GM19397 (cell line): Measurements from ENCODE around the gene ARPC1A.
"Not testable (repeated sequence)": the region's sequence is repeated elsewhere in the genome, so short reads cannot be mapped to it uniquely, and the experiment has no call there.

Experiments used
- ATAC-seq: cut with Tn5 transposase; IDR thresholded peaks from one replicate; pipeline ENCODE4 v1.9.1; 2021; ENCODE audit warnings: mild to moderate bottlenecking, moderate library complexity; ENCODE audit not compliant: unreplicated experiment

The ARPC1A gene

DNA sequence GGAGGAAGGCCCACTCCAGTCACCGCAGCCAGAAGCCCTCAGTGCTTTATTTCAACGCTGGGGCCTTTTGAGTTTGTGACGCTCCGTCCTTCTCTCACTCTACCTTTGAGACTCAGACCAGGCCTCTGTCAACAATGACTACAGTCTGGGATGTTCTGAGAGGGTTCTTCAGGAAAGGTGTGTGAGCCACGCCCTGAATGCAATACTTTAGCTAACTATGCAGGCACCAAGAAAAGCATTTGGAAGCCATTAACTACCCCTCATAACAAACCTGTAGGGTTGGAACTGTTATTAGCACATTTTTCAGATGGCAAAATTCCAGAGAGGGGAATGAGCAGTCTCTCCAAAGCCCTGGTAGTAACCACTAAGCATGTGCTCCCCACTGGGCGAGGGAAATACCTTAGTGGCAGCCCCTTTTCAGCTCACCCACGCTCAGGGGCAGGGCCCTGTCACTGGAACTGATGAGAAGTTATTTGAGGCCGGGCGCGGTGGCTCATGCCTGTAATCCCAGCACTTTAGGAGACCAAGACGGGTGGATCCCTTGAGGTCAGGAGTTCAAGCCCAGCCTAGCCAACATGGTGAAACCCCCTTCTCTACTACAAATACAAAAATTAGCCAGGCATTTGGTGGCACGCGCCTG, 43.2 kb downstream of the ARPC1A start:
- ATAC-seq, result no peak

DNA sequence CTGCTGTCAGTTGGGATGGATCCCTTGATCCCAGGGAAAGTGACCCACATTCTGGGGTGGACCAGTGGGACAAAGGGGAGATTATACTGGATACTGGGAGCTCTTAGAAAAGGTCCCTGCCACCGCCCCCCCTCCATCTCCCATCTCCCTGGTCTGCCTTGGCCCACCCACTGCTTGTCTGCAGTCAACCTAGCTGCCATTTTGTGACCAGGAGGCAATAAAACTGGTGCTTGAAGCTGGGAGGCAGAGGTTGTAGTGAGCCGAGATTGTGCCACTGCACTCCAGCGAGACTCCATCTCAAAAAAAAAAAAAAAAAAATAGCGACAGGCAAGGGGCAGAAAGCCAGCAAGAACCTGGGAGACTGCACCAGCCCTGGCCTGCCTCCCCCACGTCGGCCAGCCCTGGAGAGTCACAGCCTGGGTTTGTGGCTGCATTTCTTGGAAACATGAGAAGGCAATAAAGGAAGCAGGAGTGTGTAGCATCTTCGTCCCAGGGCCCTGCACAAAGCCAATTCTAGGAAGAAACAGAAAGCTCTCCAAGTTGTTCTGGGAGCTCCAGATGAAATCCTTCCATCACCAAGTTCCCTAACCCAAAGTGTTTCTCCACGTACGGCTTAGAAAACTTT, 44.2 kb downstream of the ARPC1A start:
- ATAC-seq, result no peak

DNA sequence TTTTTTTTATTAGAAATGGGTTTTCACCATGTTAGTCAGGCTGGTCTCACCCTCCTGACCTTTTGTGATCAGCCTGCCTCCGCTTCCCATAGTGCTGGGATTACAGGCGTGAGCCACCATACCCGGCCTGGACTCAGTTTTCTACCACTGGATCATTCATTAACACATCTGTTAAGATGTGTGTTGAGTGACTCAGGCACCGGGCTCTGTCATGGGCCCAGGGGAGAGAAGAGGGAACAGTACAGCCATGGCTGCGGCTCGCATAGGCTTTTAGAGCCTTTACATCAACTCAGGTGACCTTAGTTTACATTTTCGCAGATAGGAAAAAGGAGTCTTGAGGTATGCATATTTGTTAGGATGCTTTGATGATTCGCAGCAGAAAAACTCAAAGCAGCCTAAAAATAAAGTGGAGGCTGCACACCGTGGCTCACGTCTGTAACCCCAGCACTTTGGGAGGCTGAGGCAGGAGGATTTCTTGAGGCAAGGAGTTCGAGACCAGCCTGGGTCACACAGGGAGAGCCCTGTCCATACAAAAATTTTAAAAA, 45.8 kb downstream of the ARPC1A start:
- ATAC-seq, result no peak

DNA sequence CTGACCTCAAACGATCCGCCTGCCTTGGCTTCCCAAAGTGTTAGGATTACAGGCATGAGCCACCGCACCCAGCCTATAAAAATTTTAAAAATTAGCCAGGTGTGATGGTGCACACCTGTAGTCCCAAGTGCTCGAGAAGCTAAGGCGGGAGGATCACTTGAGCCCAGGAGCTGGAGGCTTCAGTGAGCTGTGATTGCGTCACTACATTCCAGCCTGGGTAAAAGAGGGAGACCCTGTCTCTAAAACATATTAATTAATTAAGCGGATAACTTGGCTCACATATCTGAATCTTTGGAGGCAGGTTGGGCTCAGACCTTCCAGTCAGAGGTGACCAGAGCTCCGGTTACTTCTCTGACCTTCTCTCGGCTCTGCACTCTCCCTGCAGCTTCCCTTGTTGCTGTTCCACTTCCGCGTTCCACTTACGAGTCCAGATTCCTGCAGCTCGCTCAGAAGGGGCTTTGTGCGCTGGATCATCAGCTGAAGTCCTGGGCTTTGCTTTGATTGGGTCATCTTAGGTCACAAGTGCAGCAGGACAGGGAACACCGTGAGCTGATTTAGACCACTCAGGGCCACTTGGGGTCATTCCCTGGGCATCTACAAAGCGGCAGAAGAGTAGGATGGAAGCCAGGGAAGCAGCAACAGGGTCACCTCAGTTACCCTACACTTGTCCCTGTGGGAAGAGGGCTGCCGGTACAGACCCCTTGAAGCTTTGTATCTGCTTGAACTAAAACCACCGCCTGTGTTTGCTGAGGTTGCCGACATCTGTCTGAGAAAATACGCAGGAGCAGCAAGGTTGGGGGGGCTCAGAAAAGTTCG, 46.8 kb downstream of the ARPC1A start:
- ATAC-seq, result no peak

DNA sequence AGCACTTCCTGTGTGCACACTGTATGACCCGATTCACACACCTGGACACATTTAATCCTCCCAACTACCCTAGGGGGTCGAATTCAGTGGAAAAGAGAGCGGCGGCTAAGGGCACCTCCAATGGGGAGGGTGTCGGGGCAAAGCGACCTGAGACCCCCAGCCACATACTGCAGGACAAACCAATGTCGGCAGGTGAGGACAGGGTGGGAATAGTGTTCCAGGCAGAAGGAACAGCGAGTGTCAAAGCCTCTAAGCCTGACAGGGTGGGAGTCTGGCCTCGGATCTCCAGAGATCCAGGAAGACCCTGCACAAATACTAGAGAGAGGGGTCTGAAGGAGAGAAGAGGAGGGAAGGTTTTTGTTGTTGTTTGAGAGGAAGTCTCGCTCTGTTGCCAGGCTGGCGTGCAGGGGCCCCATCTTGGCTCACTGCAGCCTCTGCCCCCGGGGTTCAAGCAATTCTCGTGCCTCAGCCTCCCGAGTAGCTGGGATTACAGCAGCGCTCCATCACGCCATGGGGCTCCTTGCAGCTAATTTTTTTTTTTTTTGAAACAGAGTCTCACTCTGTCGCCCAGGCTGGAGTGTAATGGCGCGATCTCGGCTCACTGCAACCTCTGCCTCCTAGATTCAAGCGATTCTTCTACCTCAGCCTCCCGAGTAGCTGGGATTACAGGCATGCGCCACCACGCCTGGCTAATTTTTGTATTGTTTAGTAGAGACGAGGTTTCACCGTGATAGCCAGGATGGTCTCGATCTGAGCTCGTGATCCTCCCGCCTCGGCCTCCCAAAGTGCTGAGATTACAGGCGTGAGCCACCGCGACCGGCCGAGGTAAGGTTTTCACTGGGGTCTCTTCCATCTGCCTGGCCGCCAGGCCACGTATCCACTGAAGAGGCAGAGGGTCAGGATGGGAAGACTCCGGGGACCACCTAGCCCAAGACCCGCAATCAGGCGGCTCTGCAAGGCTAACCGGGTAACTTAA, 47.7 kb downstream of the ARPC1A start:
- no peak for ATAC-seq

DNA sequence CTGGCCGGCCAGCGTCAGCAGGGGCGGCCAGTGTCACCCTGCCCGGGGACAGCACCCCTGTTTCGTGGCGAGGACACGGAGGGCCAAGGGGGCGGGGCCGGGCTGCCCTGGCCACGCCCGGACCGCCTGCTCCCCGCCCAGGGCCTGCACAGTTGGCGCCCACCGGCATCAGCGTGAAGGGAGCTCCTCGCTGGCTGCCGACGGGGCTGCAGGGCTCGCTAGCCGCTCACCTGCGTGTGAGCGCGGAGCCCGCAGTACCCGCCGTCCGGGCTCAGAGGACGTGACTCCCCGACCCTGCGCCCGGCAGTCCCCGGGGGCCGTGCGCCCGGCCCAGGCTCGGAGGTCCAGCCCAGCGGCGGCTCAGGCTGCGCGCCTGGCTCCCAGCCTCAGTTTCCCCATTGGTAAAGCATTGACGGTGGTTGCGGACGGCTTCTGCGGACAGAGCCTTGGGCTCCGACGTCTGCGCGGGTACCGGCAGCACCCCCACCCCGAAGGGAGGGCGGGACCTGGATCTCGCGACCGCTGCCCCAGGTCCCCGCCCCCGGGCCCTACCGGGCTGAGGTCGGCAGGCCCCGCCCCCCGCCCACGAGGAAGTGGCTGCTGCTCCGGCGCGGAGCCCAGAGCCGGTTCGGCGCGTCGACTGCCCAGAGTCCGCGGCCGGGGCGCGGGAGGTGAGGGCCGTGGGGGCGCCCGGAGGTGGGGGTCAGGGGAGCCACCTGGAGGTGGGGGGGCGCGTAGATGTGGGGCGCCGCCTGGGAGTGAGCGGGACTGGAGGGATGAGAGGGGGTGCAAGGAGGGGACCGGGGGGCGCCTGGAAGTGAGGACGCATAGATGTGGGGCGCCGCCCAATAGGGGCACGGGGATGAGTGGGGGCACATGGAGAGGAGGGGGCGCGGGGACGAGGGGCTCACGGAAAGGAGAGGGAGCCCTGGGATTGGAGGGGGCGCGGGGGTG, 48.7 kb downstream of the ARPC1A start, which contains the start of gene ARPC1B:
Gene ARPC1B, plus strand, starts transcription at position 620 of the 954 bp plus-strand sequence. CDS start 10,985 bp downstream, outside the sequence.
- ATAC-seq, result peak; percentile 60

DNA sequence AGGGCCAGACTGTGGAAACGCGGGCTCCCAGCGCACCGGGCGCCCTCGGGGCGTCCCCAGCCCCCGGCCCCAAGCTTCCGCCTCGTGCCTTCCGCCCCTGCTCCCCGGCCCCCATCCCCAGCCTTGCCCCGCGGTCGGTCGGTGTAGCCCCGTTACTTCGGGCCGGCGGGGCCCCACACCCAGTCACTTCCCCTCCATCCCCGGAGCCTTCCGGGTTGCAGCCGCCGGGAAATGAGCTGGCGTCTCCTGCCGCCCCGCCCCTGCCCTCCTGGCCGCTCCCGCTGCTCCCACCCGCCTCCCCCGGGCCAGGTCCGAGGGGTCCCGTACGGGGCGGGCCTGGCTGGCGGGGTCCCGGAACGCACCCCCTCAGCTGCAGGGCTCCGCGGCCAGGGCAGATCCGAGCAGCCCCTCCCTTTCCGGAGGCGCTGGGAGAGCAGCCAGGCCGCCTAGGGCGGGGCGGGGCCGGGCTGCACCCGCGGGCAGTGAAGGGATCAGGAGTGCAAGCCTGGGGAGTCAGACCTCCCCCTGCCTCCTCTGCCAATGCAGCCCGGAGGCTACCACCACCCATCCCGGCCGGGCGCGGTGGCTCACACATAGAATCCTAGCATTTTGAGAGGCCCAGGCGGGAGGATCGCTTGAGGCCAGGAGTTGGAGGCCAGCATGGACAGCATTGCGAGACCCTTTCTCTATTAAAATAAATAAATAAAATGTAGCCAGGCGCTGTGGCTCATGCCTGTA, 49.5 kb downstream of the ARPC1A start:
- ATAC-seq, result peak; percentile 43

DNA sequence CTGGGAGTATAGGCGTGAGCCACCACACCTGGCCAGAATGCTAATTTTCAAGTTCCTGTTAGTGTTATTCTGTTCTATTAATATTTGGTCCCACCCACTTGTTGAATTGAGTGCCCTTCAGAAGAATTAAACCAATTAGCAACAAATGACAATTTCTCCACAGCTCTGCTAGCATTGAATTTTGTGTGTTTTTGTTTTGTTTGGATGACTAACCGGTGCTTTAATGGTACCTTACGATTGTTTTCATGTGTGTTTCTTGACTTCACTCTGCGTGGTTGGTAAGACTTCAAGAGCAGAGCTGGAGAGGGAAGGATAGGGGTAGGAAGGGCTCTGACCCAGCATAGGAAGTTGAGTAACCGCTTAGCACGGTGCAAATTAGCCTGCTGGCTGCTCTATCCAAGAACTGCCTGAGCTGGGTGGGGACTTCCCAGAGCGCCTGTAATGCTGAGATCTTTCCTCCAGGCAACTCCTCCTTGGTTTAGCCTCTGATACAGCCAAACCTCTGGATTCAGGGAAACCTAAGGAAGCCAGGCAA, 53.4 kb downstream of the ARPC1A start:
- ATAC-seq, result no peak

DNA sequence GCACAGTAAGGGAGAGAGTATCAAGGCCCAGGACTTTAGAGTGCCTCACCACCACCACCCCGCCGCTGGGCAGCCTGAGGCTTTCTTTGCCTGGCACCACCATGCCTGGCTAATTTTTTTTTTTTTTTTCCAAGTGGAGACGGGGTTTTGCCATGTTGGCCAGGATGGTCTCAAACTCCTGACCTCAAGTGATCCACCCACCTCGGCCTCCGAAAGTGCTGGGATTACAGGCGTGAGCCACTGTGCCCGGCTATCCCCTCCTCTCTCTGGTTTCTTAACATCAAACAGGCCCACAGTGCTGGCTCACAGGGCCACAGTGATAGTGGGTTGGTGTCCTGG, 54.0 kb downstream of the ARPC1A start:
- ATAC-seq, result not testable (repeated sequence)

DNA sequence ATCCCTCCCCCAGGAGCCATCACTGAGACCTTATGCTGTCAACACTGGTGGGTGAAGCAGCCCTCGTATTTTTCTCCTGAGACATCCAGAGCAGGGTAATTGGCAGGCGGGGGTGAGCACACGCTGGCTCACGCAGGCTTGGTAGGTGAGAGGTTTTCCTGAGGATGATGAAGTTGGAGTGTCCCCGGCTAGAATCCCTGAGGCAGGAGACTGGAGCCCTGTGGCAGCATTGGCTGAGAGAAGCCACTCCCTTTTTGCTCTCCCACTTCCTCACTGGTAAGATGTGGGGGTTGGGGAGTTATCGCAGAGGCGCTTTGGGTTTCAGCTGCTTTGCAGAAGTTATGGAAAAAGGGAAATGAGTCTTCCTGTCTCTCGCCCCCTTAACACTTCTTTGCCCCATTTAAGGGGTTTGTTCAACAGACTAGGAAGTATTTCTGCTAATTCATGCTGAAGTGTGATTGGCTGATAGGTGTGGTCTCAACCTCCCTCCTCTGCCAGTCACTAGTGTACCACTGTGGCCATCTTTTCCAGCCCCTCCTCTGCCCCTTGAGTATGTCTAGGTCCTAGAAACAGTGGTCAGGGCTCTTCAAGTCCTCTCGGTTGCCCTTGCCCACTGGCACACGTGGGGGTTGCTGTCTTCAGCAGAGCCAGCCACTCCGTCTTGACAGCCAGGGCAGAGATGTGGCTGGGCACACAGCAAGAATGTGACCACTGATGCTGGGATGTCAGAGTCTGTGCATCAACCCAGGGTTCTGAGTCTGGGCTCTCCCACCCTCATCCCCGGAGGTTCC, 54.5 kb downstream of the ARPC1A start:
- ATAC-seq, result peak; percentile 33

DNA sequence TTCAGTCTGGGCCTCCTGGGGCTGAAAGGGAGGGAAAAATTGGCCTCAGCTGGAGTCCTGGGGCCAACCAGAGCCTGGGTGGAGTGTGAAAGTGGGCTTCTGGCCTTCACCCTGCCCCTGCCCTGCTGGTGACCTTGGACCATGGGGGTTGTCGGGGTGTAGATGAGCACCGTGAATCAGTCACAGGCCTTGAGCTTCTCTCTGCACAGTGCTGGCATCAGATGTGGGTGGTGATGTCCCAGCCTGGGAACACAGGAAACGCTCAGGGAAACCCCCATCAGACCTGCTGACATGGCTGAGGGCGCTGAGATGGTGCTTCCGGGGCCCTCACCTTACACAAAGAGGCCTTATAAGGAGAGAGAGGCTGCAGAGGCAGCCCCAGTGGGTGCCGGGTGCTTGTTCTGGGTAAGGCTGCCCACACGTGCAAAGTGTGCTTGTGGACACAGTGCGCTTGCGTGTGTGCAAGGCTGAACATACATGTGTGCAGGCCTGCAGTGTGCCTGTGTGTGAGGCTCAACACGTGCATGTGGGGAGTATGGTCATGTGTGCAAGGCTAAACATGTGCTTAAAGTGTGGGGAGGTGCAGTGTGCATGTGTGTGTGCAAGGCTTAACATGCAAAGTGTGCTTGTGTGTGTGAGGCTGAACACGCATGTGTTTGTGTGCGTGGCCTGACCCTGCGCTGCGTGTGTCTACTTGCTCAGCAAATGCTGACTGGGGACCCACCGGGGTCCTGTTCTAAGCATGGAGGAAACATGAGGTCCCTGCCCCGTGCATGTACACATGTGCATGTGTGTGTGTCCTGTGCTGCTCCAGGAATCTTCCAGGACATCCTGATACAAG, 55.3 kb downstream of the ARPC1A start:
- peak; percentile 84 for ATAC-seq

DNA sequence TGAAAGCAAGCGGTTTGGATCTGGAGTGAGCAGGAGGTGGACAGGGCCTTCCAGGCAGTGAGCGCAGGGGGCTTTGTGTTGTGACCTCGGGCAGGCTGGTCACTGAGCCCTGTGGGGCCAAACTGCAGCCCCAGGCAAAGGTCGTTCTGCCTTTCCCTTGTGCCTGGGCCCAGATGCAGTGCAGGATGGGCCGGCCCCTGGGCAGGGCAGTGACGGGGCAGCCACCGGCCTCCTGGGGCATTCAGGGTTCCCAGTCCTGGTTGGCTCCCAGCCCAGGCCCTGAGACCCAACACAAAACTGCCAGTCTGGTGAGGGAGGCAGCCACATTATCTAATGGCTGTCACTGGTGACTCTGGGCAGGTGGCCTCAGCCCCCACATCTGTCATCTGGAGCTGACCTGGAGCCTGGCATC, 56.0 kb downstream of the ARPC1A start:
- no peak for ATAC-seq

DNA sequence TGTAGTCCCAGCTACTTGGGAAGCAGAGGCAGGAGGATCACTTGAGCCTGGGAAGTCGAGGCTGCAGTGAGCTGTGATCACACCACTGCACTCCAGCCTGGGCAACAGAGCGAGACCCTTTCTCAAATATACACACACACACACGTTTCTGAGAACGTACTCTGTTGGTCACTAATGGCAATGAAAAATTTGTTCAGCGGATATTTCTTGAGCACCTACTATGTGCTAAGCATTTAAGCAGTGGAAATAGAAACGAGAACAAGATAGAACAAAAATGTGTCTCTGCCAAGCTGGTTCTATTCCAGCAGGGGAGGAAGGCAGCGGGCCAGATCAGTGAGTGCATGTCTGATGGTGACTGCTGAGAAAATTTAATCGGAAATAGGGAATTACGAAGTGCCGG, 57.5 kb downstream of the ARPC1A start:
- no peak for ATAC-seq

DNA sequence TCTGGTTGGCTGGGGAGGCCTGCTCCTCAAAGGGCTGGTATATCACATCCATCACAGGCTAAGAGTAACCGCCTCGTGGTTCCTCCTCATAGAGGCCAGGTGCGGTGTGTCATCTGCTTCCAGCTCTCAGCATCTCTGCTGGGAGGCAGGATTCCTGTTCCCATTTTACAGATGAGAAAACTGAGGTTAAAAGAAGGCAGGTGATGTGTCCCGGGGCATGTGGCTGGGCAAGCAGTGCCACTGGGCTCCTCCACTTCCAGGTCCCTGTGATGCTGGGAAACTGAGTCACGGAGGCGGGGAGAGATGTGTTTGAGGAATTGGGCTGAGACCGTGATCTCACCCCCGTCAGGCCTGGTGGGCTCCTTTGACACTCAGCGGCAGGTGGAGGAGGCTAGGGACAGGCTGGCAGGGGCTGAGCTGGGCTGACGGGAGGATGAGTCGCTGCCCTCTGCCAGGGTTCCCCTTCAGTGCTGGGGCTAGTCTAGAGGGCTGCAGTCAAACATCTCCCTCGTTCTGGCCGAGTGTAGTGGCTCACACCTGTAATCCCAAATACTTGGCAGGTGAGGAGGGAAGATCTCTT, 58.2 kb downstream of the ARPC1A start:
- ATAC-seq, result no peak

DNA sequence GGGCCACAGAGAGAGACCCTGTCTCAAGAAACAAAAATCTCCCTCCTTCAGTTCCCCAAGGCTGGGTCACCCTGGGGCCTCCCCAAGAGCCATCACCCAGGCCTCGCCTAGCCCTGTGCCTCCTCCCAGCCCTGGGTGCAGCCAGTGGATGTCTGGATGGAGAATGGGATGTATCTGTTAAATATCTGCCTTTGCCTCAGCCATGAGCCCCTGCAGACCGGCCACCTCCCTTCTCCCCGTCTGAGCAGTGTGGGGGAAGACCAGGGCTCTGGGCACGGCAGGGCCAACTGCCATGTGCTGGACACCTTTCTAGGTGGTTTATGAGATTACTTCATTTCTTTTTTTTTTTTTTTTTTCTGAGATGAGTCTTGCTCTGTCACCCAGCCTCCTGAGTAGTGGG, 58.8 kb downstream of the ARPC1A start:
- no peak for ATAC-seq

DNA sequence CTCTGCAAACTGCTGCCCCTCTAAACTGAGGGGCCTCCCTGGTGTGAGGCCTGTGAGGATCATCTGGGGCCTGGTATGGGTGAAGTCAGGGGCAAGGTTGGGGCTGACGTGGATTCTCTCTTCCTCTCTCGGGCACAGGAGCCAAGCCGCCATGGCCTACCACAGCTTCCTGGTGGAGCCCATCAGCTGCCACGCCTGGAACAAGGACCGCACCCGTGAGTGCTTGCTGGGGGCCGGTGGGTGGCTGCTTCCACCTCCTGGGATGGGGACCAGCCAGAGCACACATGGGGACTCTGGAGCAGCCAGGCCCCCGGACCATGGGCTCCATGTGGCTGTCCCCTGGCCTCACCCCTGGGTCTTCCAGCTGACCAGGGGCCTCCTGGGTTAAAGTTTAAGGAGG, 59.9 kb downstream of the ARPC1A start:
- no peak for ATAC-seq
